Kidney (tissue), 22 donors: ENCODE results near the gene DDT. TPM values are rescaled to one million over a fixed set of nuclear protein-coding genes. Genes with fewer than 3 reads are reported as not detected.
A peak's percentile ranks its signal among the peaks of the same experiment; 100 is the strongest.
"Not testable (repeated sequence)": the region's sequence is repeated elsewhere in the genome, so short reads cannot be mapped to it uniquely, and the experiment has no call there.

Experiments used
- DNase-seq, 5 donors: peaks; one replicate each; pipeline ENCODE4 v3.0.0-alpha.2; 2013 to 2020
- FAIRE-seq: peaks from 2 replicates; lab custom pipeline; 2012; peaks lifted over from hg19 to GRCh38; lab: Jason Lieb, UNC
- H3K27ac ChIP-seq, 2 donors: one replicate each; pipeline ENCODE4 v1.7.0; 2013; ENCODE audit warnings: low read depth in 2 of 2, low read length in 2 of 2, inconsistent platforms in 1 of 2
- H3K27me3 ChIP-seq: one replicate; pipeline ENCODE4 v1.7.1; 2013; ENCODE audit warnings: low read length, inconsistent platforms; ENCODE audit not compliant: control insufficient read depth, insufficient read depth
- H3K36me3 ChIP-seq, 3 donors: one replicate each; pipeline versions ENCODE4 v1.7.0 to v1.7.1; 2013; ENCODE audit warnings: low read length in 3 of 3, control low read depth in 1 of 3, inconsistent platforms in 1 of 3; ENCODE audit not compliant: insufficient read depth in 3 of 3, control insufficient read depth in 2 of 3
- H3K4me1 ChIP-seq, 3 donors: one replicate each; pipeline versions ENCODE4 v1.7.0 to v1.7.1; 2013; ENCODE audit warnings: low read length in 3 of 3, inconsistent platforms in 1 of 3, low read depth in 1 of 3; ENCODE audit not compliant: control insufficient read depth in 2 of 3, insufficient read depth in 2 of 3
- H3K4me3 ChIP-seq, 3 donors: one replicate each; pipeline versions ENCODE4 v1.7.0 to v1.8.1; 2013; ENCODE audit warnings: low read length in 3 of 3, control low read depth in 1 of 3, inconsistent platforms in 1 of 3
- H3K9ac ChIP-seq, 3 donors: one replicate each; pipeline versions ENCODE4 v1.7.0 to v1.7.1; 2013; ENCODE audit warnings: low read length in 3 of 3, control low read depth in 1 of 3, inconsistent platforms in 1 of 3
- H3K9me3 ChIP-seq, 3 donors: one replicate each; pipeline versions ENCODE4 v1.7.0 to v1.7.1; 2013; ENCODE audit warnings: low read length in 3 of 3, control low read depth in 1 of 3, inconsistent platforms in 1 of 3; ENCODE audit not compliant: control insufficient read depth in 2 of 3, insufficient read depth in 1 of 3
- intact Hi-C: fragments of 100-400 bp; cut with DNase I; formaldehyde crosslinking; loops from one replicate; pipeline ENCODE4 v1.11.1; 2022
- long read RNA-seq, 10 donors: library from polyadenylated mRNA in 1 of 10; unstranded in 1 of 10; transcript quantifications; one replicate each; pipeline ENCODE4 v2.0.0 and lab custom pipeline, GENCODE V29; 2021 to 2026
- polyA plus RNA-seq: library from polyadenylated mRNA; stranded (reverse); fragments of 350-450 nt; fragmentation: Illumina TruSeq; extraction: RNeasy Lipid Tissue Mini Kit (QIAGEN cat#74804); gene quantifications from one replicate; pipeline ENCODE4 v1.2.3, GENCODE V29; 2014; ENCODE audit warnings: low read depth, low replicate concordance; ENCODE audit not compliant: insufficient read depth
- total RNA-seq: library from RNA; stranded (reverse); fragmentation: NEBNext Ultra II Directional; extraction: Animal tissue kit (Norgen Biotek cat#: 25700); gene quantifications from one replicate; pipeline ENCODE4 v1.2.1, GENCODE V29; 2021
- TF ChIP-seq, protein P1 (sequence below): IDR thresholded peaks from 3 replicates; pipeline ENCODE4 v1.5.1; 2012; ENCODE audit warnings: mild to moderate bottlenecking, moderate library complexity, borderline replicate concordance; ENCODE audit not compliant: insufficient read depth; ENCODE audit errors: extremely low read depth
- donor health status: control.
- donor health status: control.
- donor health status: control.
- donor health status: control.
- donor health status: control.
- donor health status: DM: yes; HTN: yes; CAD: no.
- donor health status: Normal renal cell carcinoma (clear cell type).

Gene DDT
- 97.4 TPM for total RNA-seq
- 448 TPM for polyA plus RNA-seq
- long read RNA-seq, donor 1, transcript DDT-202 (3 exons, 713 nt): major isoform, 66 of 68 reads
- long read RNA-seq, donor 1, partial matches to known transcripts: 0 of 68 reads
- long read RNA-seq, donor 1, other reads (novel, unspliced or antisense): 0 of 68 reads
- long read RNA-seq, donor 2, transcript DDT-206 (2 exons, 1,048 nt): minor isoform, 5 of 50 reads
- long read RNA-seq, donor 2, transcript DDT-202 (3 exons, 713 nt): major isoform, 45 of 50 reads
- long read RNA-seq, donor 2, partial matches to known transcripts: 0 of 50 reads
- long read RNA-seq, donor 2, other reads (novel, unspliced or antisense): 0 of 50 reads
- long read RNA-seq, donor 3, transcript DDT-202 (3 exons, 713 nt): major isoform, 66 of 67 reads
- long read RNA-seq, donor 3, partial matches to known transcripts: 0 of 67 reads
- long read RNA-seq, donor 3, other reads (novel, unspliced or antisense): 0 of 67 reads
- long read RNA-seq, donor 4, transcript DDT-202 (3 exons, 713 nt): major isoform, 27 of 30 reads
- long read RNA-seq, donor 4, partial matches to known transcripts: 0 of 30 reads
- long read RNA-seq, donor 4, other reads (novel, unspliced or antisense): 0 of 30 reads
- long read RNA-seq, donor 5, transcript DDT-202 (3 exons, 713 nt): major isoform, 5 of 5 reads
- long read RNA-seq, donor 5, partial matches to known transcripts: 0 of 5 reads
- long read RNA-seq, donor 5, other reads (novel, unspliced or antisense): 0 of 5 reads
- long read RNA-seq, donor 6, transcript DDT-202 (3 exons, 713 nt): major isoform, 105 of 106 reads
- long read RNA-seq, donor 6, partial matches to known transcripts: 0 of 106 reads
- long read RNA-seq, donor 6, other reads (novel, unspliced or antisense): 0 of 106 reads
- long read RNA-seq, donor 7, transcript DDT-202 (3 exons, 713 nt): major isoform, 17 of 270 reads
- long read RNA-seq, donor 7, partial matches to known transcripts: 250 of 270 reads
- long read RNA-seq, donor 7, other reads (novel, unspliced or antisense): 1 of 270 reads
- long read RNA-seq, donor 8, transcript DDT-202 (3 exons, 713 nt): major isoform, 51 of 52 reads
- long read RNA-seq, donor 8, partial matches to known transcripts: 0 of 52 reads
- long read RNA-seq, donor 8, other reads (novel, unspliced or antisense): 0 of 52 reads
- long read RNA-seq, donor 9, transcript DDT-202 (3 exons, 713 nt): major isoform, 22 of 22 reads
- long read RNA-seq, donor 9, partial matches to known transcripts: 0 of 22 reads
- long read RNA-seq, donor 9, other reads (novel, unspliced or antisense): 0 of 22 reads
- long read RNA-seq, donor 10, transcript DDT-202 (3 exons, 713 nt): major isoform, 46 of 61 reads
- long read RNA-seq, donor 10, partial matches to known transcripts: 14 of 61 reads
- long read RNA-seq, donor 10, other reads (novel, unspliced or antisense): 0 of 61 reads

DNA sequence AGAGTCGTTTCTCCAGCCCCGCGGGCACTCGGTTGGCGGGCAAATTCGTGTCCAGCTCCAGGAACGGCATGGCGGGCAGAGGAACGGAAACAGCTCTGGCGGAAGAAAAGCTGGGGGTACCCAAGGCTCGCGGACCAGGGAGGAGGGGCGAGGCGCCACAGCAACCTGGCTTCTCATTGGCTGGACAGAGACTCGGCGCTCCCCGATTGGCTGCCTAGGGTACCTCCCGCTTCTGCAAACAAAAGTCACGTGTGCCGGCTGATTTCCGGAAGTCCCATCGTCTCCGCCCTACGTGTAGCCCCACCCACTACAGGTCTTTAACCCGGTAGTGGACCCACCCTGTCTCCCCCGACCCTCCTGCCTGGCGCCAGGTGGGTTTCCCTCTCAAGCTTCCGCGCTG lies at the start of gene DDT:
DDT (minus strand) TSS at position 97 of the 400 bp plus-strand sequence; CDS start at position 70, 27 bp downstream.
- H3K4me1 ChIP-seq, H3K9me3 ChIP-seq, intact Hi-C loops, H3K9ac ChIP-seq, H3K27me3 ChIP-seq, DNase-seq, H3K27ac ChIP-seq, H3K4me3 ChIP-seq: not testable (repeated sequence)
- FAIRE-seq: peak; percentile 98
- peaks cover 0 to 11% (median 5%) of the 10 kb centered on the region in 3 donors for H3K36me3 ChIP-seq

DNA sequence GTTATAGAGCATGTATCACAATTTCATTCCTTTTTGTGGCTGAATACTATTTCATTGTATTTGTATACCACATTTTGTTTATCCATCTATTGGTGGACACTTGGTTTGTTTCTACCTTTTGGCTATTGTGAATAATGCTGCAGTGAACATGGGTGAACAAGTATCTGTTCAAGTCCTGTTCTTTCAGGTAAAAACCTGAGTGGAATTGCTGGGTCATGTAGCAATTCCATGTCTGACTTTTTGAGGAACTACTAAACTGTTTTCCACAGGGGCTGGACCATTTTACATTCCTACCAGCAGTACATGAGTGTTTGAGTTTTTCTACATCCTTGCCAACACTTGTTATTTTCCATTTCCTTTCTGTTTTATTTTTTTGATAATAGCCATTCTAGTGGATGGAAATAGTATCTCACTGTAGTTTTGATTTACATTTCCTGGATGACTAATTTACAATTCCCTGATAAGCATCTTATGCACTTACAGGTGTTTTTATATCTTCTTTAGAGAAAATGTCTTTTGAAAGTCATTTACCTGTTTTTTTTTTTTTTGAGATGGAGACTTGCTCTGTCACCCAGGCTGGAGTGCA lies 49.1 kb upstream of the DDT start:
- Histone ChIP-seq H3K36me3 (no peaks in the 10 kb centered on the region), H3K27ac (no peak overlapping the region), H3K9ac (no peak overlapping the region), H3K4me3 (no peak overlapping the region), H3K27me3 (no peaks in the 10 kb centered on the region), H3K4me1 (peaks cover 0 to 7% (median 2%) of the 10 kb centered on the region in 3 donors), H3K9me3 (no peaks in the 10 kb centered on the region)
- no peak for DNase-seq
- intact Hi-C loops: no loop called here
- FAIRE-seq: no peak
- TF ChIP-seq, protein P1, sequence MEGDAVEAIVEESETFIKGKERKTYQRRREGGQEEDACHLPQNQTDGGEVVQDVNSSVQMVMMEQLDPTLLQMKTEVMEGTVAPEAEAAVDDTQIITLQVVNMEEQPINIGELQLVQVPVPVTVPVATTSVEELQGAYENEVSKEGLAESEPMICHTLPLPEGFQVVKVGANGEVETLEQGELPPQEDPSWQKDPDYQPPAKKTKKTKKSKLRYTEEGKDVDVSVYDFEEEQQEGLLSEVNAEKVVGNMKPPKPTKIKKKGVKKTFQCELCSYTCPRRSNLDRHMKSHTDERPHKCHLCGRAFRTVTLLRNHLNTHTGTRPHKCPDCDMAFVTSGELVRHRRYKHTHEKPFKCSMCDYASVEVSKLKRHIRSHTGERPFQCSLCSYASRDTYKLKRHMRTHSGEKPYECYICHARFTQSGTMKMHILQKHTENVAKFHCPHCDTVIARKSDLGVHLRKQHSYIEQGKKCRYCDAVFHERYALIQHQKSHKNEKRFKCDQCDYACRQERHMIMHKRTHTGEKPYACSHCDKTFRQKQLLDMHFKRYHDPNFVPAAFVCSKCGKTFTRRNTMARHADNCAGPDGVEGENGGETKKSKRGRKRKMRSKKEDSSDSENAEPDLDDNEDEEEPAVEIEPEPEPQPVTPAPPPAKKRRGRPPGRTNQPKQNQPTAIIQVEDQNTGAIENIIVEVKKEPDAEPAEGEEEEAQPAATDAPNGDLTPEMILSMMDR: no peak

DNA sequence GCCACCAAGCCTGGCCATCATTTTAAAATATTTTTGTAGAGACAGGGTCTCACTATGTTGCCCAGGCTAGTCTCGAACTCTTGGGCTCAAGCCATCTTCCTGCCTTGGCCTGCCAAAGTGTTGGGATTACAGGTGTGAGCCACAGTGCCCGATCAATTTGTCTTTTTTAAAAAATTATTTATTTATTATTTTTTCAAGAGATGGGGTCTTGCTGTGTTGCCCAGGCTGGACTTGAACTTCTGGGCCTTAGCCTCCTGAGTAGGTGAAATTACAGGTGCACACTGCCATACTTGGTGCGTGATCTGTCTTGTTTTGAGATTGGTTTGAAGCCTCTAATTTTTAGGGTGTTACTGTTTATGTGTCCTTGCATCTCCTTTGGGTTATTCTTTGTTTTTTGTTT lies 47.1 kb upstream of the DDT start:
- Histone ChIP-seq H3K9ac (no peak overlapping the region), H3K9me3 (no peaks in the 10 kb centered on the region), H3K36me3 (no peaks in the 10 kb centered on the region), H3K27me3 (no peaks in the 10 kb centered on the region), H3K27ac (no peak overlapping the region), H3K4me1 (no peaks in the 10 kb centered on the region), H3K4me3 (no peak overlapping the region)
- FAIRE-seq: no peak
- intact Hi-C loops: no loop called here
- no peak for DNase-seq
- TF ChIP-seq, protein P1: no peak
